ENCODE data around the gene RALY.
A peak's percentile ranks its signal among the peaks of the same experiment; 100 is the strongest.

Gene RALY

GRCh38 chr20:34110025-34110744, 116.5 kb downstream of the RALY start:
- Histone ChIP-seq H3K36me3 (ENCODE audit: low read depth) (peaks cover 64% of the 10 kb centered on the region), H3K4me3 (ENCODE audit: severe bottlenecking) (peak overlapping the region; percentile 90), H3K4me1 (ENCODE audit: insufficient read depth, poor library complexity, severe bottlenecking) (peaks cover 28% of the 10 kb centered on the region), H3K27ac (ENCODE audit: poor library complexity, severe bottlenecking) (peak overlapping the region; percentile 82), H3K9me3 (ENCODE audit: severe bottlenecking) (no peaks in the 10 kb centered on the region), H3K27me3 (ENCODE audit: insufficient read depth, poor library complexity, severe bottlenecking) (no peaks in the 10 kb centered on the region)
- no peak for ATAC-seq (ENCODE audit: low read depth)
- DNase-seq (ENCODE audit: low spot score): no peak
- TF ChIP-seq, protein P1, sequence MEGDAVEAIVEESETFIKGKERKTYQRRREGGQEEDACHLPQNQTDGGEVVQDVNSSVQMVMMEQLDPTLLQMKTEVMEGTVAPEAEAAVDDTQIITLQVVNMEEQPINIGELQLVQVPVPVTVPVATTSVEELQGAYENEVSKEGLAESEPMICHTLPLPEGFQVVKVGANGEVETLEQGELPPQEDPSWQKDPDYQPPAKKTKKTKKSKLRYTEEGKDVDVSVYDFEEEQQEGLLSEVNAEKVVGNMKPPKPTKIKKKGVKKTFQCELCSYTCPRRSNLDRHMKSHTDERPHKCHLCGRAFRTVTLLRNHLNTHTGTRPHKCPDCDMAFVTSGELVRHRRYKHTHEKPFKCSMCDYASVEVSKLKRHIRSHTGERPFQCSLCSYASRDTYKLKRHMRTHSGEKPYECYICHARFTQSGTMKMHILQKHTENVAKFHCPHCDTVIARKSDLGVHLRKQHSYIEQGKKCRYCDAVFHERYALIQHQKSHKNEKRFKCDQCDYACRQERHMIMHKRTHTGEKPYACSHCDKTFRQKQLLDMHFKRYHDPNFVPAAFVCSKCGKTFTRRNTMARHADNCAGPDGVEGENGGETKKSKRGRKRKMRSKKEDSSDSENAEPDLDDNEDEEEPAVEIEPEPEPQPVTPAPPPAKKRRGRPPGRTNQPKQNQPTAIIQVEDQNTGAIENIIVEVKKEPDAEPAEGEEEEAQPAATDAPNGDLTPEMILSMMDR (IDR thresholded peaks at IDR 0.05; ENCODE audit: poor library complexity, severe bottlenecking): no peak

GRCh38 chr20:34110745-34111641, 117.3 kb downstream of the RALY start:
- DNase-seq (ENCODE audit: low spot score): no peak
- Histone ChIP-seq H3K4me3 (ENCODE audit: severe bottlenecking) (peak overlapping the region; percentile 90), H3K36me3 (ENCODE audit: low read depth) (peaks cover 56% of the 10 kb centered on the region), H3K9me3 (ENCODE audit: severe bottlenecking) (no peaks in the 10 kb centered on the region), H3K27ac (ENCODE audit: poor library complexity, severe bottlenecking) (peak overlapping the region; percentile 82), H3K4me1 (ENCODE audit: insufficient read depth, poor library complexity, severe bottlenecking) (peaks cover 28% of the 10 kb centered on the region), H3K27me3 (ENCODE audit: insufficient read depth, poor library complexity, severe bottlenecking) (no peaks in the 10 kb centered on the region)
- TF ChIP-seq, protein P1 (IDR thresholded peaks at IDR 0.05; ENCODE audit: poor library complexity, severe bottlenecking): no peak
- peak; percentile 17 for ATAC-seq (ENCODE audit: low read depth)

DNA sequence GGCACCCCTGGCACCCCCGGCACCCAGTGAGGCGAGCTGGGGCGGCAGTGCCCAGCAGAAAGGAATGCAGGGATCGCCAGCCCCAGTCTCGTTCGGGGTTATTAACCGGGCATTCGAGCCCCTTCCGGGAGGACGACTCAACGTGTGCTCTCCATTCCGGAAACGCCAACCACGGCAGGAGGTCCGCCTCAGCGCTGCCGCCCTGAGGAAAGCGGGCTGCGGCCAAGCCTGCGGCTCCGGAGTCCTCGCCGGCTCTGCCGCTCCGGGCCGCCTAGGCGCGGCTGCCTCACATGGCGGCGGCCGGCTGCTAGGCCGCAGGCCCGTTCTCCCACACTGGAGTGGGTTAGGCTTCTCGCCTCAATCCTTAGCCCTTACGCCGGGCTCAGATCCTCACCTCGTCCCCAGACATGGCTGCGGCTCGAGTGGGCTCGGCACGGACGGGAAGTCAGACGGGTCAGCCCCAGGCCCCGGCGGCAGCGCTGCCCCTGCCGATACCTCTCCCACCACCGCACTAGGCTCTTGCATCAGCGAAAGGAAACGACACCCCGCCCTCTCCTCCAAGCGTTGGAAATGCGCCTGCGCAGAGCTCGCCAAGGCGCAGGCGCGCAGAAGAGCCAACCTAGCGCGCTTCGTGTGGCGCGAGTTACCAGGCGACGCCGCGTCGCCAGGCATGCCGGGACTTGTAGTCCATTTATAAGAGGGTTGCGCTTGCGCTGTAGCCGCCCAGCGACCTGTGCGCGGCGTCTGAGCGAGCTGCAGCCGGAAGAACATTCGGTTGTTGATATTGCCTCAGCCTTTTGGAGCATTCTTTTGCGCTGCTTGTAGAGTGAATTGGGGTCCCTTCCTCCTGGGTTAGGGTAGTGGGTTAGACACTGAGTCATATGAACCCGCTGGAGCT, 118.2 kb downstream of the RALY start, which contains the start of gene EIF2S2:
Gene EIF2S2, minus strand, starts transcription at position 542 of the 898 bp plus-strand sequence. Its CDS starts 133 bp downstream, at position 409.
- Histone ChIP-seq H3K4me1 (ENCODE audit: insufficient read depth, poor library complexity, severe bottlenecking) (peaks cover 28% of the 10 kb centered on the region), H3K27me3 (ENCODE audit: insufficient read depth, poor library complexity, severe bottlenecking) (no peaks in the 10 kb centered on the region), H3K27ac (ENCODE audit: poor library complexity, severe bottlenecking) (peak within 1 kb of the TSS; percentile 82), H3K4me3 (ENCODE audit: severe bottlenecking) (peak within 1 kb of the TSS; percentile 90), H3K9me3 (ENCODE audit: severe bottlenecking) (no peaks in the 10 kb centered on the region), H3K36me3 (ENCODE audit: low read depth) (peaks cover 46% of the 10 kb centered on the region)
- DNase-seq (ENCODE audit: low spot score) (peak; percentile 99), ATAC-seq (ENCODE audit: low read depth) (peak; percentile 88)
- TF ChIP-seq, protein P1 (IDR thresholded peaks at IDR 0.05; ENCODE audit: poor library complexity, severe bottlenecking): no peak

DNA sequence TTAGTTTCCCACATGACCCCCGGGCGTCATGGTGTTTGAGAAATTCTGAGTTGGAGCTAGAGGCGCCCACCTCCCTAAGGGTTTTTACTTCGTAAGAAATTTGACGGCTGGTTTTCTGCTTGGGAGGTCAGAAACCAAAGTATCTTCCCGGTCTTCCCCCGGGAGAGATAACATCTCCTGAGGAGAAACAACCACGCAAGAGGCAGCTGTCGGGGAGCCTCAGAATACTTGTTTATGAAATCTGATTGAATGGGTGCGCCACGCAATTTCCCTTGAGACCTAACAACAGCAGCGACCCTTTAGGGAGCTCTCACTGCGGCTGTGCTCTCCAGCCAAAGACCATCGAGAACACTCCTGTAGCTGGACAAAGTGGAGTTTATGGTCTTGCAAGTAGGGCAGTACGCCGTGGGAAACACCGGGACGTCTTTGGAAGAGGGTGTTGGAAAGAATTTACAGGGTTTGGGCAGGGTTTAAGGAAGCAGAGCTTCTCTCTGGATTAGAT, 118.9 kb downstream of the RALY start:
- ATAC-seq (ENCODE audit: low read depth) (peak; percentile 6), DNase-seq (ENCODE audit: low spot score) (no peak)
- H3K36me3 ChIP-seq (ENCODE audit: low read depth): peaks cover 39% of the 10 kb centered on the region
- no peaks in the 10 kb centered on the region for H3K9me3 ChIP-seq (ENCODE audit: severe bottlenecking)
- peaks cover 27% of the 10 kb centered on the region for H3K4me1 ChIP-seq (ENCODE audit: insufficient read depth, poor library complexity, severe bottlenecking)
- peak overlapping the region; percentile 90 for H3K4me3 ChIP-seq (ENCODE audit: severe bottlenecking)
- peak overlapping the region; percentile 82 for H3K27ac ChIP-seq (ENCODE audit: poor library complexity, severe bottlenecking)
- TF ChIP-seq, protein P1 (IDR thresholded peaks at IDR 0.05; ENCODE audit: poor library complexity, severe bottlenecking): no peak
- H3K27me3 ChIP-seq (ENCODE audit: insufficient read depth, poor library complexity, severe bottlenecking): no peaks in the 10 kb centered on the region
